WTC11 (cell line): ENCODE data around the gene BCAS2.

Source experiments
- NFE2L1 ChIP-seq: sonication (generic); formaldehyde crosslinking; IDR thresholded peaks from 2 replicates; pipeline ENCODE4 v1.8.1; 2023; ENCODE audit warnings: missing genetic modification reagents
- NR2C2 ChIP-seq: sonication (generic); formaldehyde crosslinking; IDR thresholded peaks from 2 replicates; pipeline ENCODE4 v1.8.0; 2022; ENCODE audit warnings: mild to moderate bottlenecking, missing genetic modification reagents
- NR3C1 ChIP-seq: sonication (generic); formaldehyde crosslinking; conservative IDR thresholded peaks from 2 replicates; pipeline ENCODE4 v1.8.1; 2023; ENCODE audit warnings: low read depth, mild to moderate bottlenecking, missing genetic modification reagents
- SMAD4 ChIP-seq: sonication (generic); formaldehyde crosslinking; IDR thresholded peaks from 2 replicates; pipeline ENCODE4 v1.8.0; 2022; ENCODE audit warnings: mild to moderate bottlenecking, missing genetic modification reagents
- ZBTB21 ChIP-seq: sonication (generic); formaldehyde crosslinking; IDR thresholded peaks from 2 replicates; pipeline ENCODE4 v1.8.1; 2023; ENCODE audit warnings: mild to moderate bottlenecking, missing genetic modification reagents, borderline replicate concordance
- TF ChIP-seq, protein P1 (sequence below): fragments of 200-600 bp; IDR thresholded peaks from 2 replicates; pipeline ENCODE4 v1.8.0; 2022; ENCODE audit warnings: antibody characterized with exemption
- TF ChIP-seq, protein P2 (sequence below): sonication (generic); formaldehyde crosslinking; conservative IDR thresholded peaks from 2 replicates; pipeline ENCODE4 v1.8.1; 2023; ENCODE audit warnings: mild to moderate bottlenecking, low read depth, missing genetic modification reagents, moderate library complexity
- TF ChIP-seq, protein P3 (sequence below): sonication (generic); formaldehyde crosslinking; IDR thresholded peaks from 2 replicates; pipeline ENCODE4 v1.8.1; 2022; ENCODE audit warnings: mild to moderate bottlenecking, missing genetic modification reagents, moderate library complexity, borderline replicate concordance
- TF ChIP-seq, protein P4 (sequence below): sonication (generic); formaldehyde crosslinking; conservative IDR thresholded peaks from 2 replicates; pipeline ENCODE4 v1.8.1; 2022; ENCODE audit warnings: mild to moderate bottlenecking, missing genetic modification reagents
- TF ChIP-seq, protein P5 (sequence below): sonication (generic); formaldehyde crosslinking; IDR thresholded peaks from 2 replicates; pipeline ENCODE4 v1.8.1; 2022; ENCODE audit warnings: mild to moderate bottlenecking, moderate library complexity, missing genetic modification reagents

DNA sequence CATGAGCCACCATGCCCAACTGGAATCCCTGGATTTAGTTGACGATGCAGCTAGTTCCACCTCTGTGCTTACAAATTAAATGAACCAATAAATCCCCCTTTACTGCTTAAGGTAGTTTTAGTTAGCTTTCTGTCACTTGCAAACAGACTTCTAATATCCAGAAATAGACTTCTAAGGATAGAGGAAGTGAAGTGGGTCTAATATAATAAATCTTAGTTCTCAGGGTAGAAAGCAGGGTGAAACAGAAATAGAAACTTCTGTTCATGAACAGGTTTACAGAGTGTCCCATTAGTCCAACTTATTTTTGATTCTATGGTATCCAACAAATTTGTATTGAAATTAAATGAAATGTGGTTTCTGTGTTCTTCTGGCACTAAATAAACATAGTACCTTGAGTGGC lies 20.1 kb downstream of the BCAS2 start:
- TF ChIP-seq ZBTB21 (CRISPR knock-in tag) = no peak
- TF ChIP-seq, protein P1, sequence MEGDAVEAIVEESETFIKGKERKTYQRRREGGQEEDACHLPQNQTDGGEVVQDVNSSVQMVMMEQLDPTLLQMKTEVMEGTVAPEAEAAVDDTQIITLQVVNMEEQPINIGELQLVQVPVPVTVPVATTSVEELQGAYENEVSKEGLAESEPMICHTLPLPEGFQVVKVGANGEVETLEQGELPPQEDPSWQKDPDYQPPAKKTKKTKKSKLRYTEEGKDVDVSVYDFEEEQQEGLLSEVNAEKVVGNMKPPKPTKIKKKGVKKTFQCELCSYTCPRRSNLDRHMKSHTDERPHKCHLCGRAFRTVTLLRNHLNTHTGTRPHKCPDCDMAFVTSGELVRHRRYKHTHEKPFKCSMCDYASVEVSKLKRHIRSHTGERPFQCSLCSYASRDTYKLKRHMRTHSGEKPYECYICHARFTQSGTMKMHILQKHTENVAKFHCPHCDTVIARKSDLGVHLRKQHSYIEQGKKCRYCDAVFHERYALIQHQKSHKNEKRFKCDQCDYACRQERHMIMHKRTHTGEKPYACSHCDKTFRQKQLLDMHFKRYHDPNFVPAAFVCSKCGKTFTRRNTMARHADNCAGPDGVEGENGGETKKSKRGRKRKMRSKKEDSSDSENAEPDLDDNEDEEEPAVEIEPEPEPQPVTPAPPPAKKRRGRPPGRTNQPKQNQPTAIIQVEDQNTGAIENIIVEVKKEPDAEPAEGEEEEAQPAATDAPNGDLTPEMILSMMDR = no peak
- no peak for TF ChIP-seq NR2C2 (CRISPR knock-in tag)
- TF ChIP-seq, protein P2, sequence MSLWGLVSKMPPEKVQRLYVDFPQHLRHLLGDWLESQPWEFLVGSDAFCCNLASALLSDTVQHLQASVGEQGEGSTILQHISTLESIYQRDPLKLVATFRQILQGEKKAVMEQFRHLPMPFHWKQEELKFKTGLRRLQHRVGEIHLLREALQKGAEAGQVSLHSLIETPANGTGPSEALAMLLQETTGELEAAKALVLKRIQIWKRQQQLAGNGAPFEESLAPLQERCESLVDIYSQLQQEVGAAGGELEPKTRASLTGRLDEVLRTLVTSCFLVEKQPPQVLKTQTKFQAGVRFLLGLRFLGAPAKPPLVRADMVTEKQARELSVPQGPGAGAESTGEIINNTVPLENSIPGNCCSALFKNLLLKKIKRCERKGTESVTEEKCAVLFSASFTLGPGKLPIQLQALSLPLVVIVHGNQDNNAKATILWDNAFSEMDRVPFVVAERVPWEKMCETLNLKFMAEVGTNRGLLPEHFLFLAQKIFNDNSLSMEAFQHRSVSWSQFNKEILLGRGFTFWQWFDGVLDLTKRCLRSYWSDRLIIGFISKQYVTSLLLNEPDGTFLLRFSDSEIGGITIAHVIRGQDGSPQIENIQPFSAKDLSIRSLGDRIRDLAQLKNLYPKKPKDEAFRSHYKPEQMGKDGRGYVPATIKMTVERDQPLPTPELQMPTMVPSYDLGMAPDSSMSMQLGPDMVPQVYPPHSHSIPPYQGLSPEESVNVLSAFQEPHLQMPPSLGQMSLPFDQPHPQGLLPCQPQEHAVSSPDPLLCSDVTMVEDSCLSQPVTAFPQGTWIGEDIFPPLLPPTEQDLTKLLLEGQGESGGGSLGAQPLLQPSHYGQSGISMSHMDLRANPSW (CRISPR knock-in tag) = no peak
- TF ChIP-seq NFE2L1 (CRISPR knock-in tag) = no peak
- TF ChIP-seq, protein P3, sequence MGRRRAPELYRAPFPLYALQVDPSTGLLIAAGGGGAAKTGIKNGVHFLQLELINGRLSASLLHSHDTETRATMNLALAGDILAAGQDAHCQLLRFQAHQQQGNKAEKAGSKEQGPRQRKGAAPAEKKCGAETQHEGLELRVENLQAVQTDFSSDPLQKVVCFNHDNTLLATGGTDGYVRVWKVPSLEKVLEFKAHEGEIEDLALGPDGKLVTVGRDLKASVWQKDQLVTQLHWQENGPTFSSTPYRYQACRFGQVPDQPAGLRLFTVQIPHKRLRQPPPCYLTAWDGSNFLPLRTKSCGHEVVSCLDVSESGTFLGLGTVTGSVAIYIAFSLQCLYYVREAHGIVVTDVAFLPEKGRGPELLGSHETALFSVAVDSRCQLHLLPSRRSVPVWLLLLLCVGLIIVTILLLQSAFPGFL (CRISPR knock-in tag) = no peak
- TF ChIP-seq, protein P4, sequence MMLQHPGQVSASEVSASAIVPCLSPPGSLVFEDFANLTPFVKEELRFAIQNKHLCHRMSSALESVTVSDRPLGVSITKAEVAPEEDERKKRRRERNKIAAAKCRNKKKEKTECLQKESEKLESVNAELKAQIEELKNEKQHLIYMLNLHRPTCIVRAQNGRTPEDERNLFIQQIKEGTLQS (CRISPR knock-in tag) = no peak
- TF ChIP-seq, protein P5, sequence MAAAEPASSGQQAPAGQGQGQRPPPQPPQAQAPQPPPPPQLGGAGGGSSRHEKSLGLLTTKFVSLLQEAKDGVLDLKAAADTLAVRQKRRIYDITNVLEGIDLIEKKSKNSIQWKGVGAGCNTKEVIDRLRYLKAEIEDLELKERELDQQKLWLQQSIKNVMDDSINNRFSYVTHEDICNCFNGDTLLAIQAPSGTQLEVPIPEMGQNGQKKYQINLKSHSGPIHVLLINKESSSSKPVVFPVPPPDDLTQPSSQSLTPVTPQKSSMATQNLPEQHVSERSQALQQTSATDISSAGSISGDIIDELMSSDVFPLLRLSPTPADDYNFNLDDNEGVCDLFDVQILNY (CRISPR knock-in tag) = no peak
- TF ChIP-seq SMAD4 (CRISPR knock-in tag) = no peak
- no peak for TF ChIP-seq NR3C1
